IPS-18a (cell line): ENCODE measurements around the gene PF4V1.

Experiments
- H3K27ac ChIP-seq: one replicate; pipeline ENCODE4 v1.5.1; 2013; ENCODE audit warnings: low read length
- H3K27me3 ChIP-seq: one replicate; pipeline ENCODE4 v1.6.1; 2013; ENCODE audit warnings: mild to moderate bottlenecking, low read length; ENCODE audit not compliant: control insufficient read depth, insufficient read depth
- H3K36me3 ChIP-seq: one replicate; pipeline ENCODE4 v1.6.1; 2013; ENCODE audit warnings: low read depth, low read length; ENCODE audit not compliant: control insufficient read depth
- H3K4me1 ChIP-seq: one replicate; pipeline ENCODE4 v1.6.1; 2013; ENCODE audit warnings: low read depth, low read length; ENCODE audit not compliant: control insufficient read depth
- H3K4me3 ChIP-seq: one replicate; pipeline ENCODE4 v1.5.1; 2013; ENCODE audit warnings: low read length
- H3K9ac ChIP-seq: one replicate; pipeline ENCODE4 v1.6.1; 2013; ENCODE audit warnings: mild to moderate bottlenecking, low read length, moderate library complexity
- H3K9me3 ChIP-seq: one replicate; pipeline ENCODE4 v1.6.1; 2013; ENCODE audit warnings: low read depth, low read length; ENCODE audit not compliant: control insufficient read depth

The PF4V1 gene

GRCh38 chr4:73864365-73864764 lies 11.3 kb downstream of the PF4V1 start:
- H3K4me3 ChIP-seq: no peak overlapping the region
- H3K36me3 ChIP-seq: no peaks in the 10 kb centered on the region
- H3K27me3 ChIP-seq: peaks cover 15% of the 10 kb centered on the region
- no peak overlapping the region for H3K9ac ChIP-seq
- H3K9me3 ChIP-seq: no peaks in the 10 kb centered on the region
- H3K4me1 ChIP-seq: peaks cover 9% of the 10 kb centered on the region
- no peak overlapping the region for H3K27ac ChIP-seq

- no peak overlapping the region for H3K9ac ChIP-seq
- H3K27ac ChIP-seq: no peak overlapping the region
- peaks cover 21% of the 10 kb centered on the region for H3K27me3 ChIP-seq
- H3K4me1 ChIP-seq: peaks cover 9% of the 10 kb centered on the region
- H3K4me3 ChIP-seq: no peak overlapping the region
- H3K9me3 ChIP-seq: no peaks in the 10 kb centered on the region
- H3K36me3 ChIP-seq: no peaks in the 10 kb centered on the region
Observed at GRCh38 chr4:73864961-73865360, 11.9 kb downstream of the PF4V1 start.

- Histone ChIP-seq H3K9me3 (no peaks in the 10 kb centered on the region), H3K27ac (no peak overlapping the region), H3K36me3 (no peaks in the 10 kb centered on the region), H3K4me3 (no peak overlapping the region), H3K4me1 (peaks cover 9% of the 10 kb centered on the region), H3K27me3 (peaks cover 25% of the 10 kb centered on the region), H3K9ac (no peak overlapping the region)
Observed at GRCh38 chr4:73865431-73866096, 12.5 kb downstream of the PF4V1 start.

GRCh38 chr4:73866246-73866645 lies 13.2 kb downstream of the PF4V1 start:
- peaks cover 9% of the 10 kb centered on the region for H3K4me1 ChIP-seq
- H3K27ac ChIP-seq: no peak overlapping the region

GRCh38 chr4:73867783-73868182 lies 14.7 kb downstream of the PF4V1 start:
- H3K36me3 ChIP-seq: no peaks in the 10 kb centered on the region
- H3K9me3 ChIP-seq: no peaks in the 10 kb centered on the region
- no peak overlapping the region for H3K27ac ChIP-seq
- H3K27me3 ChIP-seq: peaks cover 25% of the 10 kb centered on the region
- H3K4me3 ChIP-seq: no peak overlapping the region
- peaks cover 9% of the 10 kb centered on the region for H3K4me1 ChIP-seq
- no peak overlapping the region for H3K9ac ChIP-seq

More at GRCh38 chr4:73866246-73866645, 13.2 kb downstream of the PF4V1 start:
- Histone ChIP-seq H3K4me3 (no peak overlapping the region), H3K36me3 (no peaks in the 10 kb centered on the region), H3K9me3 (no peaks in the 10 kb centered on the region), H3K9ac (no peak overlapping the region), H3K27me3 (peaks cover 25% of the 10 kb centered on the region)

- Histone ChIP-seq H3K4me1 (peaks cover 9% of the 10 kb centered on the region), H3K27ac (no peak overlapping the region)
Observed at GRCh38 chr4:73868206-73869129, 15.4 kb downstream of the PF4V1 start.

GRCh38 chr4:73869130-73870055 lies 16.3 kb downstream of the PF4V1 start, which contains the start of gene CXCL1:
TSS of gene CXCL1 (plus strand) at chr4:73869393. CDS start at chr4:73869471, 78 bp downstream.
- peaks cover 25% of the 10 kb centered on the region for H3K27me3 ChIP-seq

More at GRCh38 chr4:73868206-73869129, 15.4 kb downstream of the PF4V1 start:
- H3K9me3 ChIP-seq: no peaks in the 10 kb centered on the region
- no peaks in the 10 kb centered on the region for H3K36me3 ChIP-seq
- H3K4me3 ChIP-seq: peak overlapping the region; percentile 49
- H3K27me3 ChIP-seq: peaks cover 25% of the 10 kb centered on the region
- no peak overlapping the region for H3K9ac ChIP-seq

GRCh38 chr4:73870260-73870659 lies 17.2 kb downstream of the PF4V1 start:
- Histone ChIP-seq H3K27ac (no peak overlapping the region), H3K9me3 (no peaks in the 10 kb centered on the region), H3K36me3 (no peaks in the 10 kb centered on the region), H3K4me3 (no peak overlapping the region), H3K4me1 (peaks cover 9% of the 10 kb centered on the region), H3K27me3 (peaks cover 25% of the 10 kb centered on the region), H3K9ac (no peak overlapping the region)

More at GRCh38 chr4:73869130-73870055, 16.3 kb downstream of the PF4V1 start, which contains the start of gene CXCL1:
- Histone ChIP-seq H3K27ac (no peak within 1 kb of the TSS), H3K4me3 (peak within 1 kb of the TSS; percentile 49), H3K9me3 (no peaks in the 10 kb centered on the region), H3K4me1 (peaks cover 9% of the 10 kb centered on the region), H3K36me3 (no peaks in the 10 kb centered on the region), H3K9ac (no peak within 1 kb of the TSS)

GRCh38 chr4:73870768-73871167 lies 17.7 kb downstream of the PF4V1 start:
- no peak overlapping the region for H3K27ac ChIP-seq
- H3K4me1 ChIP-seq: peaks cover 9% of the 10 kb centered on the region

GRCh38 chr4:73871511-73872310 lies 18.6 kb downstream of the PF4V1 start:
- no peak overlapping the region for H3K27ac ChIP-seq
- H3K4me1 ChIP-seq: peaks cover 9% of the 10 kb centered on the region
- H3K9me3 ChIP-seq: no peaks in the 10 kb centered on the region
- H3K4me3 ChIP-seq: no peak overlapping the region
- H3K27me3 ChIP-seq: peaks cover 25% of the 10 kb centered on the region
- no peak overlapping the region for H3K9ac ChIP-seq
- H3K36me3 ChIP-seq: no peaks in the 10 kb centered on the region

More at GRCh38 chr4:73870768-73871167, 17.7 kb downstream of the PF4V1 start:
- Histone ChIP-seq H3K36me3 (no peaks in the 10 kb centered on the region), H3K4me3 (no peak overlapping the region), H3K9me3 (no peaks in the 10 kb centered on the region), H3K27me3 (peaks cover 25% of the 10 kb centered on the region), H3K9ac (no peak overlapping the region)
